ENCODE results near the gene DNAJC2.

DNAJC2 gene

GRCh38 chr7:103387242-103387641, 42.7 kb upstream of the DNAJC2 start:
- TF ChIP-seq POLR2A (IDR thresholded peaks at IDR 0.05; ENCODE audit: extremely low read depth, insufficient read length) (no peak), MYC (IDR thresholded peaks at IDR 0.05; ENCODE audit: low read depth, low read length) (no peak), MAX (IDR thresholded peaks at IDR 0.05; ENCODE audit: low read depth, low read length) (no peak), CTCF (IDR thresholded peaks at IDR 0.05; ENCODE audit: low read depth, low read length) (no peak)
- no peak for DNase-seq (ENCODE audit: low read depth)

GRCh38 chr7:103382032-103382402, 37.5 kb upstream of the DNAJC2 start:
- no peak for DNase-seq (ENCODE audit: low read depth)
- no peak for TF ChIP-seq CTCF (IDR thresholded peaks at IDR 0.05; ENCODE audit: low read depth, low read length)
- no peak for TF ChIP-seq MAX (IDR thresholded peaks at IDR 0.05; ENCODE audit: low read depth, low read length)
- no peak for TF ChIP-seq MYC (IDR thresholded peaks at IDR 0.05; ENCODE audit: low read depth, low read length)
- TF ChIP-seq POLR2A (IDR thresholded peaks at IDR 0.05; ENCODE audit: extremely low read depth, insufficient read length) = no peak
- H3K4me3 ChIP-seq (ENCODE audit: low read depth, low read length) = no peak overlapping the region

More at GRCh38 chr7:103387242-103387641, 42.7 kb upstream of the DNAJC2 start:
- no peak overlapping the region for H3K4me3 ChIP-seq (ENCODE audit: low read depth, low read length)

GRCh38 chr7:103381280-103382031, 36.9 kb upstream of the DNAJC2 start:
- TF ChIP-seq MAX (IDR thresholded peaks at IDR 0.05; ENCODE audit: low read depth, low read length) (no peak), MYC (IDR thresholded peaks at IDR 0.05; ENCODE audit: low read depth, low read length) (no peak), POLR2A (IDR thresholded peaks at IDR 0.05; ENCODE audit: extremely low read depth, insufficient read length) (no peak), CTCF (IDR thresholded peaks at IDR 0.05; ENCODE audit: low read depth, low read length) (no peak)
- H3K4me3 ChIP-seq (ENCODE audit: low read depth, low read length) = no peak overlapping the region
- no peak for DNase-seq (ENCODE audit: low read depth)

GRCh38 chr7:103380395-103381191, 36.0 kb upstream of the DNAJC2 start:
- TF ChIP-seq MYC (IDR thresholded peaks at IDR 0.05; ENCODE audit: low read depth, low read length) (no peak), POLR2A (IDR thresholded peaks at IDR 0.05; ENCODE audit: extremely low read depth, insufficient read length) (no peak), CTCF (IDR thresholded peaks at IDR 0.05; ENCODE audit: low read depth, low read length) (no peak), MAX (IDR thresholded peaks at IDR 0.05; ENCODE audit: low read depth, low read length) (no peak)
- DNase-seq (ENCODE audit: low read depth) = no peak
- no peak overlapping the region for H3K4me3 ChIP-seq (ENCODE audit: low read depth, low read length)

GRCh38 chr7:103379270-103379975, 34.9 kb upstream of the DNAJC2 start:
- no peak for TF ChIP-seq CTCF (IDR thresholded peaks at IDR 0.05; ENCODE audit: low read depth, low read length)
- no peak overlapping the region for H3K4me3 ChIP-seq (ENCODE audit: low read depth, low read length)
- no peak for DNase-seq (ENCODE audit: low read depth)

Data from NB4 (cell line).